Neural crest cell (in vitro differentiated cells): Measurements from ENCODE around the gene PLCH1. TPM values are rescaled to one million over a fixed set of nuclear protein-coding genes. Genes with fewer than 3 reads are reported as not detected.

Experiments
- DNase-seq: peaks from one replicate; pipeline ENCODE4 v3.0.0; 2021; ENCODE audit warnings: low read depth, mixed read lengths, low spot score
- H3K27ac Mint-ChIP-seq: one replicate; pipeline ENCODE4 v1.8.0; 2021; ENCODE audit warnings: mild to moderate bottlenecking, mixed read lengths; ENCODE audit not compliant: unreplicated experiment
- H3K27me3 Mint-ChIP-seq: 2 replicates; pipeline ENCODE4 v1.8.0; 2021; ENCODE audit warnings: low read depth, mild to moderate bottlenecking, mixed read lengths
- H3K36me3 Mint-ChIP-seq: 2 replicates; pipeline ENCODE4 v1.8.0; 2021; ENCODE audit warnings: low read depth, mild to moderate bottlenecking, mixed read lengths
- H3K4me1 Mint-ChIP-seq: 2 replicates; pipeline ENCODE4 v1.8.0; 2021; ENCODE audit warnings: mixed read lengths
- H3K4me3 Mint-ChIP-seq: one replicate; pipeline ENCODE4 v1.8.0; 2021; ENCODE audit warnings: mild to moderate bottlenecking, mixed read lengths
- H3K9me3 Mint-ChIP-seq: 2 replicates; pipeline ENCODE4 v1.8.0; 2021; ENCODE audit warnings: mixed read lengths
- CTCF ChIP-seq: fragments of 200-600 bp; sonication (generic); conservative IDR thresholded peaks from 2 replicates; pipeline ENCODE4 v1.5.0; 2021; ENCODE audit warnings: antibody characterized with exemption, mild to moderate bottlenecking
- total RNA-seq: library from RNA; stranded (reverse); gene quantifications from 2 replicates; pipeline ENCODE4 v1.2.1, GENCODE V29; 2021

PLCH1 gene
- total RNA-seq, 1 donor from 2014 or later: 22.4 TPM

- Mint-ChIP-seq H3K27me3 (no peaks in the 10 kb centered on the region), H3K27ac (no peak overlapping the region), H3K9me3 (peaks cover 7% of the 10 kb centered on the region), H3K4me3 (no peak overlapping the region), H3K4me1 (no peaks in the 10 kb centered on the region), H3K36me3 (peaks cover 5% of the 10 kb centered on the region)
- no peak for TF ChIP-seq CTCF
- no peak for DNase-seq
These were observed 353.3 kb downstream of the PLCH1 start for GRCh38 chr3:155391551-155391958.

- Mint-ChIP-seq H3K4me3 (no peak overlapping the region), H3K9me3 (peaks cover 5% of the 10 kb centered on the region), H3K36me3 (peaks cover 5% of the 10 kb centered on the region), H3K27ac (no peak overlapping the region), H3K4me1 (no peaks in the 10 kb centered on the region), H3K27me3 (no peaks in the 10 kb centered on the region)
- no peak for DNase-seq
- no peak for TF ChIP-seq CTCF
These were observed 353.8 kb downstream of the PLCH1 start for GRCh38 chr3:155391104-155391503.

- no peak for DNase-seq
- H3K9me3 Mint-ChIP-seq: peaks cover 2% of the 10 kb centered on the region
- peaks cover 2% of the 10 kb centered on the region for H3K36me3 Mint-ChIP-seq
- H3K27ac Mint-ChIP-seq: no peak overlapping the region
- no peaks in the 10 kb centered on the region for H3K4me1 Mint-ChIP-seq
- no peak for TF ChIP-seq CTCF
- no peak overlapping the region for H3K4me3 Mint-ChIP-seq
- no peaks in the 10 kb centered on the region for H3K27me3 Mint-ChIP-seq
These were observed 354.5 kb downstream of the PLCH1 start for GRCh38 chr3:155390351-155390750.

GRCh38 chr3:155388417-155388816 is 356.5 kb downstream of the PLCH1 start:
- H3K4me3 Mint-ChIP-seq: no peak overlapping the region
- no peaks in the 10 kb centered on the region for H3K4me1 Mint-ChIP-seq
- no peak overlapping the region for H3K27ac Mint-ChIP-seq
- no peak for DNase-seq
- no peaks in the 10 kb centered on the region for H3K36me3 Mint-ChIP-seq
- no peaks in the 10 kb centered on the region for H3K27me3 Mint-ChIP-seq
- no peak for TF ChIP-seq CTCF
- no peaks in the 10 kb centered on the region for H3K9me3 Mint-ChIP-seq

- Mint-ChIP-seq H3K36me3 (no peaks in the 10 kb centered on the region), H3K27ac (no peak overlapping the region), H3K27me3 (no peaks in the 10 kb centered on the region), H3K4me3 (no peak overlapping the region), H3K4me1 (peaks cover 6% of the 10 kb centered on the region), H3K9me3 (no peaks in the 10 kb centered on the region)
- no peak for TF ChIP-seq CTCF
- no peak for DNase-seq
These were observed 357.3 kb downstream of the PLCH1 start for GRCh38 chr3:155387571-155387970.

GRCh38 chr3:155386919-155387318 is 358.0 kb downstream of the PLCH1 start:
- H3K36me3 Mint-ChIP-seq: no peaks in the 10 kb centered on the region
- no peak for TF ChIP-seq CTCF
- no peaks in the 10 kb centered on the region for H3K9me3 Mint-ChIP-seq
- no peak for DNase-seq
- H3K27me3 Mint-ChIP-seq: no peaks in the 10 kb centered on the region
- H3K27ac Mint-ChIP-seq: no peak overlapping the region
- H3K4me3 Mint-ChIP-seq: no peak overlapping the region
- peaks cover 9% of the 10 kb centered on the region for H3K4me1 Mint-ChIP-seq
